GM12878 (cell line): ENCODE data around the gene ISCU. TPM values are rescaled to one million over a fixed set of nuclear protein-coding genes. Genes with fewer than 3 reads are reported as not detected.

Experiments used
- ATAC-seq: fragments of 200-7000 bp; cut with Tn5 transposase; 3 replicates; pipeline ENCODE4 v1.9.1; 2020; ENCODE audit warnings: mild to moderate bottlenecking, moderate library complexity
- BruUV-seq: library from RNA; stranded (reverse); fragments of 400-500 nt; replicated peaks from 2 replicates; lab custom pipeline; 2021; lab: Mats Ljungman, UMichigan
- CTCF ChIA-PET: fragments of 300-600 bp; sonication (Branson Sonifier 250); formaldehyde crosslinking; extraction: SDS; loops from one replicate; lab custom pipeline; 2021; ENCODE audit warnings: inconsistent platforms; lab: Yijun Ruan, JAX
- POLR2A ChIA-PET: fragments of 350-600 bp; formaldehyde crosslinking; extraction: SDS; loops from one replicate; lab custom pipeline; 2021; ENCODE audit warnings: inconsistent platforms; lab: Charles Lee
- RAD21 ChIA-PET: fragments of 300-600 bp; sonication (Branson Sonifier 250); formaldehyde crosslinking; loops from one replicate; lab custom pipeline; 2023; ENCODE audit warnings: antibody characterized with exemption; ENCODE audit not compliant: unreplicated experiment; lab: Charles Lee
- SMC1A ChIA-PET: fragments of 300-600 bp; sonication (Branson Sonifier 250); formaldehyde crosslinking; loops from one replicate; lab custom pipeline; 2023; ENCODE audit not compliant: unreplicated experiment, uncharacterized antibody; lab: Charles Lee
- DNase-seq: peaks from one replicate; pipeline ENCODE4 v3.0.0-alpha.2; 2011; ENCODE audit warnings: low read depth, low spot score
- FAIRE-seq: peaks from 3 replicates; lab custom pipeline; 2011; peaks lifted over from hg19 to GRCh38; lab: Jason Lieb, UNC
- H2AFZ ChIP-seq: 2 replicates; pipeline ENCODE4 v1.6.0; 2011; ENCODE audit warnings: low read depth, low read length, control low read depth; ENCODE audit not compliant: control insufficient read depth
- H3K27ac ChIP-seq: 2 replicates; pipeline ENCODE4 v1.5.1; 2011; ENCODE audit warnings: control low read depth; ENCODE audit not compliant: control insufficient read depth, insufficient read depth
- H3K27me3 ChIP-seq, 2 experiments: replicated peaks in 1 of 2; 2 replicates each; pipeline versions ENCODE4 v1.6.0 to v1.6.1; 2011; ENCODE audit warnings: low read length in 1 of 2; ENCODE audit not compliant: control insufficient read depth in 2 of 2, insufficient read depth in 2 of 2
- H3K36me3 ChIP-seq, 2 experiments: 2 replicates each; pipeline ENCODE4 v1.5.1; 2011; ENCODE audit warnings: low read length in 1 of 2; ENCODE audit not compliant: control insufficient read depth in 2 of 2, insufficient read depth in 2 of 2
- H3K4me1 ChIP-seq: 2 replicates; pipeline ENCODE4 v1.6.1; 2011; ENCODE audit warnings: mild to moderate bottlenecking, low read length, moderate library complexity, mixed read lengths; ENCODE audit not compliant: control insufficient read depth, insufficient read depth
- H3K4me2 ChIP-seq: 2 replicates; pipeline ENCODE4 v1.6.0; 2011; ENCODE audit warnings: control low read depth; ENCODE audit not compliant: control insufficient read depth, insufficient read depth
- H3K4me3 ChIP-seq: fragments of 200-600 bp; sonication (generic); 2 replicates; pipeline ENCODE4 v1.5.1; 2016
- H3K79me2 ChIP-seq: 2 replicates; pipeline ENCODE4 v1.6.0; 2011; ENCODE audit warnings: low read length; ENCODE audit not compliant: control insufficient read depth, insufficient read depth
- H3K9ac ChIP-seq: 2 replicates; pipeline ENCODE4 v1.8.0; 2011; ENCODE audit warnings: low read length, control low read depth, mixed read lengths; ENCODE audit not compliant: control insufficient read depth, insufficient read depth
- H3K9me3 ChIP-seq: replicated peaks from 3 replicates; pipeline ENCODE4 v1.5.1; 2011; ENCODE audit warnings: mild to moderate bottlenecking, low read length; ENCODE audit not compliant: control insufficient read depth, insufficient read depth
- H4K20me1 ChIP-seq: 2 replicates; pipeline ENCODE4 v1.6.0; 2011; ENCODE audit not compliant: control insufficient read depth, insufficient read depth
- BACH1 ChIP-seq: fragments of 450-650 bp; IDR thresholded peaks from 2 replicates; pipeline ENCODE4 v1.6.1; 2017; ENCODE audit warnings: mild to moderate bottlenecking, borderline replicate concordance
- CREB1 ChIP-seq: IDR thresholded peaks from 2 replicates; pipeline ENCODE4 v1.6.1; 2012; ENCODE audit warnings: low read depth, mild to moderate bottlenecking, inconsistent platforms
- EED ChIP-seq: sonication (generic); IDR thresholded peaks from 2 replicates; pipeline ENCODE4 v1.6.1; 2016; ENCODE audit warnings: antibody characterized with exemption, low read depth
- HCFC1 ChIP-seq: fragments of 150-350 bp; IDR thresholded peaks from 2 replicates; pipeline ENCODE4 v1.6.1; 2014; ENCODE audit warnings: low read length
- IRF4 ChIP-seq: IDR thresholded peaks from 2 replicates; pipeline ENCODE4 v1.6.1; 2011; ENCODE audit warnings: low read depth, low read length
- JUND ChIP-seq: IDR thresholded peaks from 2 replicates; pipeline ENCODE4 v1.6.1; 2012; ENCODE audit warnings: low read depth, mild to moderate bottlenecking, low read length, improper control_type of control experiment, moderate library complexity
- LARP7 ChIP-seq: fragments of 450-650 bp; IDR thresholded peaks from 2 replicates; pipeline ENCODE4 v1.6.1; 2017; ENCODE audit warnings: mild to moderate bottlenecking
- MEF2B ChIP-seq: fragments of 450-650 bp; IDR thresholded peaks from 2 replicates; pipeline ENCODE4 v1.6.1; 2018; ENCODE audit warnings: mild to moderate bottlenecking, moderate library complexity; ENCODE audit not compliant: partially characterized antibody, poor library complexity, severe bottlenecking
- SREBF1 ChIP-seq: IDR thresholded peaks from 2 replicates; pipeline ENCODE4 v1.6.1; 2012; ENCODE audit warnings: mild to moderate bottlenecking, low read length
- ZNF622 ChIP-seq: fragments of 450-650 bp; IDR thresholded peaks from 2 replicates; pipeline ENCODE4 v1.6.1; 2017; ENCODE audit warnings: mild to moderate bottlenecking, inconsistent platforms
- WGBS: methylation state at CpG from one replicate; pipeline ENCODE4 v1.1.6; 2016; ENCODE audit warnings: low lambda C conversion rate; ENCODE audit not compliant: insufficient replicate concordance, insufficient coverage; ENCODE audit errors: missing lambda C conversion rate; 5-methylcytosine and 5-hydroxymethylcytosine counted together
- in situ Hi-C: fragments of 300-500 bp; cut with MboI; formaldehyde crosslinking; loops from 9 replicates; pipeline ENCODE4 v1.14.3; 2018; ENCODE audit warnings: mixed read lengths
- intact Hi-C: fragments of 100-400 bp; cut with micrococcal nuclease; formaldehyde crosslinking; loops from one replicate; pipeline ENCODE4 v1.14.2; 2022; ENCODE audit not compliant: unreplicated experiment
- polyA plus RNA-seq, 11 experiments: library from polyadenylated mRNA; depleted of rRNA in 4 of 11; unstranded in 6 of 11; stranded (reverse) in 5 of 11; fragments of >200 nt; fragmentation: Nextera tagmentation in 4 of 11; fragmentation: Illumina TruSeq in 1 of 11; extraction: Ambion mirVana in 4 of 11; extraction: Trizol in 1 of 11; gene quantifications; 1 replicate in 1 of 11; 2 replicates in 10 of 11; pipeline versions ENCODE4 v1.2.1 to v1.2.3, GENCODE V29; 2011 to 2016; ENCODE audit warnings: inconsistent platforms in 2 of 11, missing spikeins in 2 of 11, low read depth in 1 of 11
- total RNA-seq, 4 experiments: library from RNA; depleted of rRNA in 3 of 4; stranded (reverse); fragments of >200 nt in 3 of 4; fragmentation: Illumina TruSeq in 1 of 4; extraction: Trizol in 1 of 4; gene quantifications; 2 replicates each; pipeline versions ENCODE4 v1.2.1 to v1.2.3, GENCODE V29; 2013 to 2021
- TF ChIP-seq, protein P1 (sequence below): IDR thresholded peaks from 2 replicates; pipeline ENCODE4 v1.6.1; 2011; ENCODE audit warnings: borderline replicate concordance, low read depth, mild to moderate bottlenecking, moderate library complexity, mixed read lengths, low read length; ENCODE audit not compliant: insufficient read depth; ENCODE audit errors: extremely low read length
- TF ChIP-seq, protein P2 (sequence below): fragments of 450-650 bp; formaldehyde crosslinking; IDR thresholded peaks from 2 replicates; pipeline ENCODE4 v1.4.0; 2020; ENCODE audit warnings: mild to moderate bottlenecking, moderate library complexity

ISCU gene
- total and polyA plus RNA-seq, 10 of the 15 experiments (the other 5 are each of a cell fraction or from before 2014, with no cell fraction given), result 32.8 to 260 (median 127) TPM

DNA sequence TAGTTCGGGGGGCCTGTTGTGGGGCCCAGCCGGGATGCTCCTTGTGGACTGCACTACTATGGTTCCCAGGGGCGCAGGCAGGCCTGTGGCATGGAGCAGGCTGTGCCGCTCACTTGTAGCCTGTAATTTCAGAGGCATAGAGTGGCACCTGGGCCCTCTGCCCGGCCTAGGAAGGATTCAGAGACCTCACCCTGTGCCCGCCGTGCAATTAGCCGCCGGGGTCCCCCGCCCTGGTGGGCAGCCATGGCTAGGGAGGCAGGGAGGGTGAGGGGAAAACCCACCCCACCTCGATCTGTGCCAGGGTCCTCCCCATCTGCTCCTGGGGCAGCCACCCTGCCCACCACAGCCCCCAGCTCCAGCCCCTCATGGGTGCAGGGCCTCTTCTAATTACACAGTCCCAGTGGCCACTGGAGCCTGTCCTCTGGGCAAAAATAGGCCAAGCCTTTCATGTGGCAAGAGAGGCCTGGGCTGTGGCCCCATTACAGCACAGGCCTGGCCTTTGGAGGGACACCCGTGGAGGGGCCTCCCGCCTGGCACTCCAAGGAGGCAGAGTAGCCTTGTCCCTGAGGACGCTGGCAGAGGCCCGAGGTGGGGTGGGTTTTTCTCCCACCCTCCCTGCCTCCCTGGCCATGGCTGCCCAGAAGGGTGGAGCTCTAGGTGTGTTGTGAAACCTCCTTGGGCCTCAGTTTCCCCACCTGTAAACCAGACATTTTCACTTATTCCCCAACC is 40.7 kb downstream of the ISCU start:
- 69% methylated on average over 15 of the region's 15 CpGs for WGBS
- Histone ChIP-seq H3K27me3 (no peaks in the 10 kb centered on the region), H2AFZ (no peak overlapping the region), H3K36me3 (no peaks in the 10 kb centered on the region), H4K20me1 (no peaks in the 10 kb centered on the region), H3K4me2 (no peak overlapping the region), H3K79me2 (no peaks in the 10 kb centered on the region), H3K9me3 (no peaks in the 10 kb centered on the region), H3K9ac (no peak overlapping the region), H3K4me1 (no peaks in the 10 kb centered on the region), H3K4me3 (no peak overlapping the region), H3K27ac (no peak overlapping the region)
- ChIA-PET CTCF (no interaction called here), RAD21 (no interaction called here), POLR2A (no interaction called here), SMC1A (no interaction called here)
- in situ Hi-C loops, result no loop called here
- no peak for ATAC-seq
- TF ChIP-seq HCFC1 (no peak), JUND (no peak), IRF4 (no peak), ZNF622 (no peak), LARP7 (no peak), MEF2B (no peak), BACH1 (no peak), EED (no peak), SREBF1 (no peak), CREB1 (no peak)
- TF ChIP-seq, protein P1, sequence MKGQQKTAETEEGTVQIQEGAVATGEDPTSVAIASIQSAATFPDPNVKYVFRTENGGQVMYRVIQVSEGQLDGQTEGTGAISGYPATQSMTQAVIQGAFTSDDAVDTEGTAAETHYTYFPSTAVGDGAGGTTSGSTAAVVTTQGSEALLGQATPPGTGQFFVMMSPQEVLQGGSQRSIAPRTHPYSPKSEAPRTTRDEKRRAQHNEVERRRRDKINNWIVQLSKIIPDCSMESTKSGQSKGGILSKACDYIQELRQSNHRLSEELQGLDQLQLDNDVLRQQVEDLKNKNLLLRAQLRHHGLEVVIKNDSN, result no peak
- TF ChIP-seq, protein P2, sequence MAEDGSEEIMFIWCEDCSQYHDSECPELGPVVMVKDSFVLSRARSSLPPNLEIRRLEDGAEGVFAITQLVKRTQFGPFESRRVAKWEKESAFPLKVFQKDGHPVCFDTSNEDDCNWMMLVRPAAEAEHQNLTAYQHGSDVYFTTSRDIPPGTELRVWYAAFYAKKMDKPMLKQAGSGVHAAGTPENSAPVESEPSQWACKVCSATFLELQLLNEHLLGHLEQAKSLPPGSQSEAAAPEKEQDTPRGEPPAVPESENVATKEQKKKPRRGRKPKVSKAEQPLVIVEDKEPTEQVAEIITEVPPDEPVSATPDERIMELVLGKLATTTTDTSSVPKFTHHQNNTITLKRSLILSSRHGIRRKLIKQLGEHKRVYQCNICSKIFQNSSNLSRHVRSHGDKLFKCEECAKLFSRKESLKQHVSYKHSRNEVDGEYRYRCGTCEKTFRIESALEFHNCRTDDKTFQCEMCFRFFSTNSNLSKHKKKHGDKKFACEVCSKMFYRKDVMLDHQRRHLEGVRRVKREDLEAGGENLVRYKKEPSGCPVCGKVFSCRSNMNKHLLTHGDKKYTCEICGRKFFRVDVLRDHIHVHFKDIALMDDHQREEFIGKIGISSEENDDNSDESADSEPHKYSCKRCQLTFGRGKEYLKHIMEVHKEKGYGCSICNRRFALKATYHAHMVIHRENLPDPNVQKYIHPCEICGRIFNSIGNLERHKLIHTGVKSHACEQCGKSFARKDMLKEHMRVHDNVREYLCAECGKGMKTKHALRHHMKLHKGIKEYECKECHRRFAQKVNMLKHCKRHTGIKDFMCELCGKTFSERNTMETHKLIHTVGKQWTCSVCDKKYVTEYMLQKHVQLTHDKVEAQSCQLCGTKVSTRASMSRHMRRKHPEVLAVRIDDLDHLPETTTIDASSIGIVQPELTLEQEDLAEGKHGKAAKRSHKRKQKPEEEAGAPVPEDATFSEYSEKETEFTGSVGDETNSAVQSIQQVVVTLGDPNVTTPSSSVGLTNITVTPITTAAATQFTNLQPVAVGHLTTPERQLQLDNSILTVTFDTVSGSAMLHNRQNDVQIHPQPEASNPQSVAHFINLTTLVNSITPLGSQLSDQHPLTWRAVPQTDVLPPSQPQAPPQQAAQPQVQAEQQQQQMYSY, result no peak
- FAIRE-seq, result no peak
- no peak for DNase-seq
- intact Hi-C loops, result loop anchor here (5.0 kb wide), 1 partner anchor 686 kb away; no protein-coding TSS in a partner anchor
- no TSS peak for BruUV-seq
